Mesendoderm (in vitro differentiated cells): ENCODE measurements around the gene SELENON.

Source experiments
- DNase-seq: peaks from one replicate; pipeline ENCODE4 v3.0.0; 2013
- H2AK5ac ChIP-seq: 2 replicates; pipeline ENCODE4 v1.6.1; 2013; ENCODE audit warnings: low read length, inconsistent platforms
- H2BK120ac ChIP-seq: 2 replicates; pipeline ENCODE4 v1.6.1; 2013; ENCODE audit warnings: low read depth, mild to moderate bottlenecking, low read length, moderate library complexity, mixed read lengths
- H2BK15ac ChIP-seq: replicated peaks from 2 replicates; pipeline ENCODE4 v1.6.1; 2013; ENCODE audit warnings: low read depth, mild to moderate bottlenecking, moderate library complexity
- H2BK5ac ChIP-seq: 2 replicates; pipeline ENCODE4 v1.6.1; 2013; ENCODE audit warnings: low read length, inconsistent platforms
- H3K18ac ChIP-seq: 2 replicates; pipeline ENCODE4 v1.6.1; 2013; ENCODE audit warnings: mild to moderate bottlenecking, low read length, mixed read lengths
- H3K23ac ChIP-seq: one replicate; pipeline ENCODE4 v1.6.1; 2013; ENCODE audit warnings: low read length
- H3K27ac ChIP-seq: 2 replicates; pipeline ENCODE4 v1.5.1; 2013; ENCODE audit warnings: low read depth, mild to moderate bottlenecking, inconsistent platforms, low read length, moderate library complexity
- H3K27me3 ChIP-seq: 2 replicates; pipeline ENCODE4 v1.6.1; 2013; ENCODE audit warnings: low read length, control low read depth, mild to moderate bottlenecking, inconsistent platforms; ENCODE audit not compliant: insufficient read depth, poor library complexity
- H3K36me3 ChIP-seq: 2 replicates; pipeline ENCODE4 v1.6.1; 2013; ENCODE audit warnings: low read length, inconsistent platforms; ENCODE audit not compliant: control insufficient read depth, insufficient read depth
- H3K4ac ChIP-seq: one replicate; pipeline ENCODE4 v1.6.1; 2013; ENCODE audit warnings: low read depth, mild to moderate bottlenecking, low read length, moderate library complexity
- H3K4me1 ChIP-seq: 2 replicates; pipeline ENCODE4 v1.6.1; 2013; ENCODE audit warnings: low read depth, low read length, inconsistent platforms; ENCODE audit not compliant: control insufficient read depth
- H3K4me2 ChIP-seq: 2 replicates; pipeline ENCODE4 v1.6.1; 2013; ENCODE audit warnings: low read length
- H3K4me3 ChIP-seq: 2 replicates; pipeline ENCODE4 v1.5.1; 2013; ENCODE audit warnings: mild to moderate bottlenecking, low read length
- H3K56ac ChIP-seq: one replicate; pipeline ENCODE4 v1.6.1; 2013; ENCODE audit warnings: low read length
- H3K79me1 ChIP-seq: 2 replicates; pipeline ENCODE4 v1.6.1; 2013; ENCODE audit warnings: low read length, inconsistent platforms
- H3K79me2 ChIP-seq: 2 replicates; pipeline ENCODE4 v1.6.1; 2013; ENCODE audit warnings: mild to moderate bottlenecking, low read length; ENCODE audit not compliant: control insufficient read depth, insufficient read depth
- H3K9ac ChIP-seq: 2 replicates; pipeline ENCODE4 v1.6.1; 2013; ENCODE audit warnings: low read length, inconsistent platforms
- H4K5ac ChIP-seq: one replicate; pipeline ENCODE4 v1.6.1; 2013; ENCODE audit warnings: low read length
- H4K8ac ChIP-seq: one replicate; pipeline ENCODE4 v1.6.1; 2013; ENCODE audit warnings: low read depth, mild to moderate bottlenecking, control low read depth, low read length, moderate library complexity
- WGBS: extraction: QIAGEN DNeasy Blood & Tissue Kit; methylation state at CpG from one replicate; pipeline ENCODE4 v1.1.7; 2013; ENCODE audit warnings: low lambda C conversion rate, missing lambda C conversion rate; ENCODE audit not compliant: insufficient coverage; ENCODE audit errors: extremely low coverage; 5-methylcytosine and 5-hydroxymethylcytosine counted together

SELENON gene

GRCh38 chr1:25807480-25808390 lies 7.7 kb downstream of the SELENON start:
- Histone ChIP-seq H3K79me2 (no peaks in the 10 kb centered on the region), H3K36me3 (no peaks in the 10 kb centered on the region), H4K5ac (no peak overlapping the region), H3K56ac (no peak overlapping the region), H3K23ac (no peak overlapping the region), H2BK15ac (no peak overlapping the region), H3K4ac (no peak overlapping the region), H2AK5ac (no peak overlapping the region), H3K27ac (no peak overlapping the region), H3K9ac (no peak overlapping the region), H3K27me3 (no peaks in the 10 kb centered on the region), H2BK120ac (no peak overlapping the region), H3K18ac (no peak overlapping the region), H4K8ac (no peak overlapping the region), H3K4me2 (no peak overlapping the region), H3K4me1 (no peaks in the 10 kb centered on the region), H3K79me1 (no peaks in the 10 kb centered on the region), H3K4me3 (no peak overlapping the region), H2BK5ac (no peak overlapping the region)
- no CpG with 5 or more reads among the region's 20 CpGs for WGBS
- no peak for DNase-seq

GRCh38 chr1:25808481-25809244 lies 8.7 kb downstream of the SELENON start:
- Histone ChIP-seq H2BK15ac (no peak overlapping the region), H3K79me1 (no peaks in the 10 kb centered on the region), H3K27me3 (no peaks in the 10 kb centered on the region), H2BK120ac (no peak overlapping the region), H3K56ac (no peak overlapping the region), H3K18ac (no peak overlapping the region), H3K23ac (no peak overlapping the region), H3K4me2 (no peak overlapping the region), H3K36me3 (peaks cover under 1% of the 10 kb centered on the region), H3K9ac (no peak overlapping the region), H4K5ac (no peak overlapping the region), H2AK5ac (no peak overlapping the region), H3K4me3 (no peak overlapping the region), H3K79me2 (no peaks in the 10 kb centered on the region), H3K27ac (no peak overlapping the region), H3K4ac (no peak overlapping the region), H2BK5ac (no peak overlapping the region), H4K8ac (no peak overlapping the region), H3K4me1 (no peaks in the 10 kb centered on the region)
- WGBS = no CpG with 5 or more reads among the region's 34 CpGs
- DNase-seq = no peak

- no peak for DNase-seq
- no CpG with 5 or more reads among the region's 18 CpGs for WGBS
- no peaks in the 10 kb centered on the region for H3K79me1 ChIP-seq
- no peaks in the 10 kb centered on the region for H3K27me3 ChIP-seq
- H3K36me3 ChIP-seq = peaks cover 2% of the 10 kb centered on the region
- H3K23ac ChIP-seq = no peak overlapping the region
- H3K4me3 ChIP-seq = no peak overlapping the region
- H3K4me2 ChIP-seq = no peak overlapping the region
- H3K56ac ChIP-seq = no peak overlapping the region
- no peak overlapping the region for H3K4ac ChIP-seq
- H2AK5ac ChIP-seq = no peak overlapping the region
- H3K4me1 ChIP-seq = no peaks in the 10 kb centered on the region
- H4K8ac ChIP-seq = no peak overlapping the region
- H2BK15ac ChIP-seq = no peak overlapping the region
- H3K9ac ChIP-seq = no peak overlapping the region
- H3K27ac ChIP-seq = no peak overlapping the region
- no peak overlapping the region for H4K5ac ChIP-seq
- no peak overlapping the region for H2BK120ac ChIP-seq
- H2BK5ac ChIP-seq = no peak overlapping the region
- no peaks in the 10 kb centered on the region for H3K79me2 ChIP-seq
- no peak overlapping the region for H3K18ac ChIP-seq
Measured at GRCh38 chr1:25809283-25809926, 9.4 kb downstream of the SELENON start.

- no peak for DNase-seq
- Histone ChIP-seq H2AK5ac (no peak overlapping the region), H3K79me2 (no peaks in the 10 kb centered on the region), H3K79me1 (no peaks in the 10 kb centered on the region), H2BK120ac (no peak overlapping the region), H2BK5ac (no peak overlapping the region), H3K27ac (no peak overlapping the region), H3K36me3 (peaks cover 2% of the 10 kb centered on the region), H3K4me2 (no peak overlapping the region), H4K8ac (no peak overlapping the region), H3K9ac (no peak overlapping the region), H3K4me1 (no peaks in the 10 kb centered on the region), H2BK15ac (no peak overlapping the region), H3K18ac (no peak overlapping the region), H3K27me3 (no peaks in the 10 kb centered on the region), H4K5ac (no peak overlapping the region), H3K56ac (no peak overlapping the region), H3K4me3 (no peak overlapping the region), H3K23ac (no peak overlapping the region), H3K4ac (no peak overlapping the region)
- no CpG with 5 or more reads among the region's 7 CpGs for WGBS
Measured at GRCh38 chr1:25809929-25810328, 9.9 kb downstream of the SELENON start.

GRCh38 chr1:25810341-25811299 lies 10.6 kb downstream of the SELENON start:
- Histone ChIP-seq H3K4ac (no peak overlapping the region), H3K56ac (no peak overlapping the region), H2AK5ac (no peak overlapping the region), H3K27me3 (no peaks in the 10 kb centered on the region), H3K4me3 (no peak overlapping the region), H3K18ac (no peak overlapping the region), H3K23ac (no peak overlapping the region), H2BK15ac (no peak overlapping the region), H3K36me3 (peaks cover 2% of the 10 kb centered on the region), H3K4me2 (no peak overlapping the region), H2BK120ac (no peak overlapping the region), H3K79me1 (no peaks in the 10 kb centered on the region), H3K27ac (no peak overlapping the region), H3K79me2 (no peaks in the 10 kb centered on the region), H3K4me1 (no peaks in the 10 kb centered on the region), H3K9ac (no peak overlapping the region), H4K5ac (no peak overlapping the region), H4K8ac (no peak overlapping the region), H2BK5ac (no peak overlapping the region)
- WGBS = no CpG with 5 or more reads among the region's 21 CpGs
- peak; percentile 77 for DNase-seq
